Stimulated activated CD4-positive, alpha-beta T cell treated with anti-CD3 and anti-CD28 coated beads, Interleukin-4, amount 100 ng/mL, for 4 hours (primary cell): ENCODE data around the gene DNER.
"Not testable (repeated sequence)": the region's sequence is repeated elsewhere in the genome, so short reads cannot be mapped to it uniquely, and the experiment has no call there.

ENCODE experiments used
- DNase-seq, 2 experiments: peaks; one replicate each; pipeline ENCODE4 v3.0.0-alpha.2; 2020

Gene DNER

GRCh38 chr2:229614021-229614420 is 100.3 kb downstream of the DNER start:
- not testable (repeated sequence) for DNase-seq

- no peak for DNase-seq
These were observed 101.9 kb downstream of the DNER start for GRCh38 chr2:229612384-229612971.

GRCh38 chr2:229611360-229611759 is 103.0 kb downstream of the DNER start:
- DNase-seq, result no peak

GRCh38 chr2:229610872-229611271 is 103.5 kb downstream of the DNER start:
- no peak for DNase-seq

GRCh38 chr2:229610333-229610732 is 104.0 kb downstream of the DNER start:
- DNase-seq, result no peak

DNA sequence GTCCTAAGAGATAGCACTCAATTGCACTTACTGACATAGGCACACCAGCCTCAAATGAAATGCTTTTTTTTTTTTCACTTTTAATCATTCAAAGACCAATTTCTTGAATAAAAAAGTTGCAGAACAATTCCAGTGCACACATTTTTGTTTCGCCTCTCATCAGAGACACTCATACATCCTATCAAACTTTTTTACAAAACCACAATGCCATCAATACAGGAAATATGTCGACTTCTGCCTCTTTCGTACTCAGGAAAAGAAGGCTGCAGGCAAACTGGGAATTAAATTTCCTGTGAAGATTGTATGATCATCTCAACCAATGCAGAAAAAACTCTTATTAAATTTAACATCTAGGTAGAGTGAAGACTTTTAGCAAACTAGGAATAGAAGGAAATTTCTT is 112.4 kb downstream of the DNER start:
- DNase-seq, result no peak

GRCh38 chr2:229601396-229601795 is 113.0 kb downstream of the DNER start:
- no peak for DNase-seq

GRCh38 chr2:229598227-229598626 is 116.1 kb downstream of the DNER start:
- DNase-seq, result no peak

GRCh38 chr2:229596796-229597195 is 117.6 kb downstream of the DNER start:
- DNase-seq, result no peak

- no peak for DNase-seq
These were observed 122.7 kb downstream of the DNER start for GRCh38 chr2:229591611-229592010.

DNA sequence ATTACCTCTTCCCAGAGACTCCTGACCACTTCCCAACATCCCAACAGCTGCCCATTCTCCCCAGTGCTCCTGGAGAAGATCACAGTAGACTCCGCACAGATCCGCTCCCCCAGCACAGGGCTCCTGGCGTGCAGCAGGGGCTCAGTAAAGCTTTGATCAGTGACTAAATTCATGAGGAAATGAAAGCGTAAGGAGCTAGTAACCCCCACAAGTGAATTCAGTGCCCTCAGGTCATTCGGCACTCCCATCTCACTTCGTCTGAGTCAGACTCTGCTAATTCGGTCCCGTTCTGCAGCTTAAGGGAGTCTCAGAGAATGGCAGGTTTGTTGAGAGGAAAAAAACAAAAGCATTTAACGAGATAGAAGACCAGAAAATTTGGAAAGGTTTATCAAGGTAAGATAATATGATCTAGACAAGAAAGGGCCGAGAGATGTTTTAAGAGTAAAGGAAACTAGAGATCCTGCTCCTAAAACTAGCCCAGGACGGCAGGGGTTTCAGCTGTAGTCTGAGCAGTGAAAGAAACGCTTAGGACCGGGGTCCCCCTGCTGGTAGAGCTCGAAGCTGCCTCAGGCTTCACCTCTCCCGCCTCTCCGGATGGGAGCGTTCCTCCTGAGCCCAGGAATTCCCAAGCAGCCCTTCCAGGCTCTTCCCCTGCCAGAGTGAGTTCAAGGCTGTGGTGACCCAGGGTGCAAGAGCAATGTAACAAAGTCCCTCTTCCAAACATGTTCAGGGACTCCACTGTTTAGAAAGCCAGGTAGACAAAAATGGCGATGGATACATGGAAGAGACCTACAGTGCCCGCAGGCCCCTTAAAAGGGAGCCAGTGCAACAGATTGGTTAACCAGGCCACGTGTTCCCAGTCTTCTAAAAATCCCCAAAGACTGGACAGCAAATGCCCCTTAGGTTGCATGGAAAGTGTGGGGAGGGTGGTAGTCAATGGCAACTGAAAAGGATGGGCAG is 127.3 kb downstream of the DNER start:
- peak in 1 of 2 experiments; percentile 4 for DNase-seq

GRCh38 chr2:229586012-229586411 is 128.3 kb downstream of the DNER start:
- no peak for DNase-seq

DNA sequence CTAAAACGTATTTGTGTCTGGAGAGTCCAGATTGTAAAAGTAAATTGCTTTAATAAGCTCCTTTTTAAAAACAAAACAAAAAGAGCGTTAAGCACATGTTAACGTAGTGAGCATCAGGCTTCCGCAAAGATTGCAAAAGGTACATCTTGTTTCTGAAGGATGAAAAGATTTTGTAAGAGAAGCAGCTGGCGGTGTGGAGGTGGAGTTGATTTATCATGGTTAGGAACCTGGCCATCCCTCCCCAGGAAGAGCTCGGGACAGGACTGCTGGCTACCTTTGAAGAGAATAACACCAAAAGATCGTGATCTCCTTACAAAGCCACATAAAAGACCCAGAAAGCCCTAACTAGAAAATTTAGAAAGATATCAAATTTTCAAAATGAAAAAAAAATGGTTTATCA is 132.2 kb downstream of the DNER start:
- DNase-seq, result no peak

DNA sequence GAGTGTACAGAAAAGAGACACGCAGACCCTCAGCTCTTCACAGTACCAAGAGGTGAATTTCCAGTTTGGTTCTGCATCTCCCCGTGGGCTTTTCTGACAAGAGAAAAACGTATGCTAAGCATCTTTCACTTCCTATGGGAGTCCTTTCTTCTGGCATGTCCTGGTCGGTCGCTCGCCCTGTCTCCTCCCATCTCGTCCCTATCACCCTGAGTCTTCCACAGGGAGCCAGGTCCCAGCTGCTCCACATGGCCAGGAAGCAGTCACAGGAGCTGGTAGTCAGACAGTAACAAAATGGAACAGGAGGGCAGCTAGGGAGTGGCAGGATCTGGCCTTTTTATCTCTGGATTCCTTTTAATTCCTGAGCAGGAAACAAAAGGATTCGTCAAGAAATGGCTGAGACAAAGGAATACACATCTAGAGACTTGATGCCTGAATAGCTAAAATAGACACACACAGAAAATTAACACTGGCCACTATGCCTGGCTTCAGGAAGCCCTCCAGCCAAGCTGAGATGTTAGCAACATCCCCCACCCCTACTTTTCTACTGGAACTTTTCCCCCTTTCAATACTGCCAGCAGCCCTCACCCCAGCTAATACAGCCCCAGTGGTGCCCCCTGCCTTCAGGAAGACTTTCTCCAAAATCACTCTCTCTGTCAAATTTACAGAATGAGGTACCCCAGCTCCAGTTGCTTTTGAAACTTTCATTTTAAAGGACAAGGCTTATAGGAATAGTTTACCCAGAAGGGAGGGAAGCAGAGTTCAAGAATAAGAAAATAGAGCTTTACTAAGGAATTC is 136.1 kb downstream of the DNER start:
- DNase-seq, result no peak

- DNase-seq, result no peak
These were observed 138.6 kb downstream of the DNER start for GRCh38 chr2:229575569-229576315.

GRCh38 chr2:229572507-229573271 is 141.7 kb downstream of the DNER start:
- no peak for DNase-seq

DNA sequence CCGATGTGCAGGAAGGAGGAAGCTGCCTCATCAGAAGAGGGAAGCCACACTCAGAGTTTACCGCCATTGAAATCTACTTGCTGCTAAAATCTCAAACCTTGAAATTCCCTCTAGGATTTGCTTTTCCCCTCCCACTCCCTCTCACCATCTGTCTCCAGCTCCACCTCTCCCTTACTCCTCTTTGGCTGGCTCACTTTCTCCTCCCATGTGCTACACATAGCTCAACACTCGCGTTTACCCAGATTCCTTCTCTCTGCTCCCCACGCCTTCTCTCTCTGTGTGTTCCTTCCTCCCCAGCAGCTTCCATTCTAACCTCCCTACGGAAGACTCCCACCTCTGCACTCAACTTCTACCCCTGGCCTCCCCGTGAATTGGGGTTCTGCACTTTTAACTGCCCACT is 143.1 kb downstream of the DNER start:
- DNase-seq, result no peak

GRCh38 chr2:229566370-229566769 is 148.0 kb downstream of the DNER start:
- no peak for DNase-seq

DNA sequence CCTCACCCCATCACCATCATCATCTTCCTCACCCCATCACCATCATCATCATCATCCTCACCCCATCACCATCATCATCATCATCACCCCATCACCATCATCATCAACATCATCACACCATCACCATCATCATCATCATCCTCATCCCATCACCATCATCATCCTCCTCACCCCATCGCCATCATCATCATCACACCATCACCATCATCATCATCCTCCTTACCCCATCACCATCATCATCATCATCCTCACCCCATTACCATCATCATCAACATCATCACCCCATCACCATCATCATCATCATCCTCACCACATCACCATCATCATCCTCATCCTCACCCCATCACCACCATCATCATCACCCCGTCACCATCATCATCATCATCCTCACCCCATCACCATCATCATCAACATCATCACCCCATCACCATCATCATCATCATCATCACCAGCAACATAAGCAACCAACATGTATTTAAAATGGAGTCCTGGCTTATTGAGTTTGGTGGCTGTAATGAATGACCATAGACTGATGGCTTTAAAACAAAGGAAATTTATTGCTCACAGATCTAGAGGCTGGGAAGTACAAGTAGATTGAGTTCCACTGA is 150.0 kb downstream of the DNER start:
- no peak for DNase-seq

DNA sequence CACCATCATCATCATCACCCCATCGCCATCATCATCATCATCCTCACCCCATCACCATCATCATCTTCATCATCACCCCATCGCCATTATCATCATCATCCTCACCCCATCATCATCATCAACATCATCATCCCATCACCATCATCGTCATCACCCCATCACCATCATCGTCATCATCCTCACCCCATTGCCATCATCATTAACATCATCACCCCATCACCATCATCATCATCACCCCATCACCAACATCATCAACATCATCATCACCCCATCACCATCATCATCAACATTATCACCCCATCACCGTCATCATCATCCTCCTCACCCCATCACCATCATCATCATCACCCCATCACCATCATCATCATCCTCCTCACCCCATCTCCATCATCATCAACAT is 151.0 kb downstream of the DNER start:
- DNase-seq, result no peak

DNA sequence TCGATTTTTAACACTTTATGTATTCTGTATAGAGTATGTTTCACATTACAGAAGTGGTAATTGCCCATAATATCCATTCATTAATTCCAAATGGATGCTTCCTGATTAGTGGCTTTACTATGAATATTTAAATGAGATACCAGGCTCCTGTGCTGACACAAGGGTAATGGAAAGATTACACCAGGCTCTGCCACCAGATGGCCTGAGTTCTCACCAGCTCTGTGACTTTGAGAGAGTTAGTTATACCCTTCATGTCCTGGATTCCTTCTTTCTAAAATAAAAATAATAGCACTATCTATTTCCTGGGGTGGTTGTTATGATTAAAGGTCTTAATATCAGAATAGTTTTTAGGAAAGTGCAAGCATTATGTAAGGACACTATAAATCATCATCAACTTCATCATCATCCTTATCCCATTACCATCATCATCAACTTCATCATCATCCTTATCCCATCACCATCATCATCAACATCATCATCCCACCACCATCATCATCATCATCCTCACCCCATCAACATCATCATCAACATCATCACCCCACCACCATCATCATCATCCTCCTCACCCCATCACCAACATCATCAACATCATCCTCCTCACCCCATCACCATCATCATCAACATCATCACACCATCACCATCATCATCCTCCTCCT is 151.8 kb downstream of the DNER start:
- DNase-seq, result no peak
